ENCODE measurements around the gene PTPRZ1. TPM values are rescaled to one million over a fixed set of nuclear protein-coding genes. Genes with fewer than 3 reads are reported as not detected.
A peak's percentile ranks its signal among the peaks of the same experiment; 100 is the strongest.

Gene PTPRZ1
- total RNA-seq, 6 experiments from 2014 or later: 0.07 to 0.13 TPM; not detected in 4

DNA sequence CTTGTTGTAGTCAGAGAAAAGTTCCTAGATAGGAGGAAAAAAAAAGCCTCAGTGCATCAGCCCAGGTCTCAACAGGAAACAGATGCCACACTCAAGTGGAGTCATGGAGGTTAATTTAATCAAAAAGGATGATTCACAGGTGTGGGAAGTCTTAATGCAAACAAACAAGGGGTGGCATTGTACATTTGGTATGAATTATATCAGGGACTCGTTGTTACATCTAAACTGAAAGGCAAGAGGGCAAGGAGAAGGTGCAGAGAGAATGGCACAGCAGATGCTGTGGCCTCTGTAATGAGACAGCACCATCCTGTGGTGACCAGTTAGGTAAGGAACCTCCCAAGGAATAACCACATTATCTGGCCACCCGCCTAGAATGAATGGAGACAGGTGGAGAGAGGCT lies 133.7 kb downstream of the PTPRZ1 start:
- H3K4me1 Mint-ChIP-seq (ENCODE audit: low read depth): no peaks in the 10 kb centered on the region
- no peak overlapping the region for H3K27ac Mint-ChIP-seq
- H3K9me3 Mint-ChIP-seq: no peaks in the 10 kb centered on the region
- H3K36me3 Mint-ChIP-seq (ENCODE audit: low read depth): no peaks in the 10 kb centered on the region
- no peak for DNase-seq
- TF ChIP-seq, protein P1, sequence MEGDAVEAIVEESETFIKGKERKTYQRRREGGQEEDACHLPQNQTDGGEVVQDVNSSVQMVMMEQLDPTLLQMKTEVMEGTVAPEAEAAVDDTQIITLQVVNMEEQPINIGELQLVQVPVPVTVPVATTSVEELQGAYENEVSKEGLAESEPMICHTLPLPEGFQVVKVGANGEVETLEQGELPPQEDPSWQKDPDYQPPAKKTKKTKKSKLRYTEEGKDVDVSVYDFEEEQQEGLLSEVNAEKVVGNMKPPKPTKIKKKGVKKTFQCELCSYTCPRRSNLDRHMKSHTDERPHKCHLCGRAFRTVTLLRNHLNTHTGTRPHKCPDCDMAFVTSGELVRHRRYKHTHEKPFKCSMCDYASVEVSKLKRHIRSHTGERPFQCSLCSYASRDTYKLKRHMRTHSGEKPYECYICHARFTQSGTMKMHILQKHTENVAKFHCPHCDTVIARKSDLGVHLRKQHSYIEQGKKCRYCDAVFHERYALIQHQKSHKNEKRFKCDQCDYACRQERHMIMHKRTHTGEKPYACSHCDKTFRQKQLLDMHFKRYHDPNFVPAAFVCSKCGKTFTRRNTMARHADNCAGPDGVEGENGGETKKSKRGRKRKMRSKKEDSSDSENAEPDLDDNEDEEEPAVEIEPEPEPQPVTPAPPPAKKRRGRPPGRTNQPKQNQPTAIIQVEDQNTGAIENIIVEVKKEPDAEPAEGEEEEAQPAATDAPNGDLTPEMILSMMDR (IDR thresholded peaks at IDR 0.05): no peak
- peaks cover 2% of the 10 kb centered on the region; the same call in 1 of the 2 replicates for H3K27me3 Mint-ChIP-seq (ENCODE audit: insufficient read depth)
- no peak overlapping the region for H3K4me3 Mint-ChIP-seq

DNA sequence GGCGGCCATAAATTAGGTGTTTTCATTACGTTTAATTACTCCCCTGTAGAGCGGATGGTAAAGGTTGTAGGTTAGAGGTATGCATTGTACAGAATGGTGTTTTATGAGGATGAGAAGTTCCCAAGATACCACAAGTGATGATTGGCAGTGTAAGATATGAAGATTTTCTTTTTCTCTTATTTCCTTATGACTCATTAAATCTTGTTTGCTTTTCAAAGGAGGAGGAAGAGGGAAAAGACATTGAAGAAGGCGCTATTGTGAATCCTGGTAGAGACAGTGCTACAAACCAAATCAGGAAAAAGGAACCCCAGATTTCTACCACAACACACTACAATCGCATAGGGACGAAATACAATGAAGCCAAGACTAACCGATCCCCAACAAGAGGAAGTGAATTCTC lies 137.2 kb downstream of the PTPRZ1 start:
- Mint-ChIP-seq H3K4me1 (ENCODE audit: low read depth) (no peaks in the 10 kb centered on the region), H3K27ac (no peak overlapping the region), H3K27me3 (ENCODE audit: insufficient read depth) (no peaks in the 10 kb centered on the region; the same call in none of the 2 replicates), H3K9me3 (no peaks in the 10 kb centered on the region), H3K36me3 (ENCODE audit: low read depth) (no peaks in the 10 kb centered on the region), H3K4me3 (no peak overlapping the region)
- TF ChIP-seq, protein P1 (IDR thresholded peaks at IDR 0.05): no peak
- no peak for DNase-seq

DNA sequence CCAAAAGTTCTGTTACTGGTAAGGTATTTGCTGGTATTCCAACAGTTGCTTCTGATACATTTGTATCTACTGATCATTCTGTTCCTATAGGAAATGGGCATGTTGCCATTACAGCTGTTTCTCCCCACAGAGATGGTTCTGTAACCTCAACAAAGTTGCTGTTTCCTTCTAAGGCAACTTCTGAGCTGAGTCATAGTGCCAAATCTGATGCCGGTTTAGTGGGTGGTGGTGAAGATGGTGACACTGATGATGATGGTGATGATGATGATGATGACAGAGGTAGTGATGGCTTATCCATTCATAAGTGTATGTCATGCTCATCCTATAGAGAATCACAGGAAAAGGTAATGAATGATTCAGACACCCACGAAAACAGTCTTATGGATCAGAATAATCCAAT lies 140.1 kb downstream of the PTPRZ1 start:
- H3K9me3 Mint-ChIP-seq: no peaks in the 10 kb centered on the region
- no peaks in the 10 kb centered on the region for H3K4me1 Mint-ChIP-seq (ENCODE audit: low read depth)
- TF ChIP-seq, protein P1 (IDR thresholded peaks at IDR 0.05): no peak
- DNase-seq: no peak
- no peaks in the 10 kb centered on the region; the same call in none of the 2 replicates for H3K27me3 Mint-ChIP-seq (ENCODE audit: insufficient read depth)
- no peaks in the 10 kb centered on the region for H3K36me3 Mint-ChIP-seq (ENCODE audit: low read depth)
- no peak overlapping the region for H3K4me3 Mint-ChIP-seq
- H3K27ac Mint-ChIP-seq: no peak overlapping the region

GRCh38 chr7:122013630-122014029 lies 140.7 kb downstream of the PTPRZ1 start:
- no peak overlapping the region for H3K27ac Mint-ChIP-seq
- no peaks in the 10 kb centered on the region for H3K4me1 Mint-ChIP-seq (ENCODE audit: low read depth)
- TF ChIP-seq, protein P1 (IDR thresholded peaks at IDR 0.05): no peak
- H3K9me3 Mint-ChIP-seq: no peaks in the 10 kb centered on the region
- no peak for DNase-seq
- no peaks in the 10 kb centered on the region; the same call in none of the 2 replicates for H3K27me3 Mint-ChIP-seq (ENCODE audit: insufficient read depth)
- no peaks in the 10 kb centered on the region for H3K36me3 Mint-ChIP-seq (ENCODE audit: low read depth)
- no peak overlapping the region for H3K4me3 Mint-ChIP-seq

DNA sequence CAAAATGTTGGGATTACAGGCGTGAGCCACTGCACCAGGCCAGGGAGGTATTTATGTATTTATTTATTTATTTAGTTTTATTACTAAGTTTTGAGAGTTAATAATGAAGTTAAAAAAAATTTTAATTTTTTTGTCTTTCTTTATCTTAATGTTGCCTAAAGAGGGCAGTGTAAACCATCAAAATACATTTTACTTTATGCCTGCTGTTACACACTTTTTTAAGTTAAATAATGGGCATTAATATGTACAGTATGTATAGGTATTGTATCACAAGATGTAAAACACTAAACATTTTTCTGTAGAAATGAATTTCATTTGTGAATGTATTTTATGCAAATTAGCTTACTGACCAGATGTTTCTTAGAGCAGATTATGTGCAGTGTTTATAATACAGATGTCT lies 141.7 kb downstream of the PTPRZ1 start:
- Mint-ChIP-seq H3K27ac (no peak overlapping the region), H3K4me1 (ENCODE audit: low read depth) (no peaks in the 10 kb centered on the region), H3K4me3 (no peak overlapping the region), H3K9me3 (no peaks in the 10 kb centered on the region), H3K36me3 (ENCODE audit: low read depth) (no peaks in the 10 kb centered on the region), H3K27me3 (ENCODE audit: insufficient read depth) (peaks cover 4% of the 10 kb centered on the region)
- no peak for DNase-seq
- TF ChIP-seq, protein P1 (IDR thresholded peaks at IDR 0.05): peak; percentile 69

GRCh38 chr7:122018032-122018431 lies 145.1 kb downstream of the PTPRZ1 start:
- Mint-ChIP-seq H3K9me3 (no peaks in the 10 kb centered on the region), H3K4me1 (ENCODE audit: low read depth) (no peaks in the 10 kb centered on the region)
- DNase-seq: no peak

More at GRCh38 chr7:122018032-122018431, 145.1 kb downstream of the PTPRZ1 start:
- H3K4me3 Mint-ChIP-seq: no peak overlapping the region
- no peaks in the 10 kb centered on the region for H3K36me3 Mint-ChIP-seq (ENCODE audit: low read depth)
- TF ChIP-seq, protein P1 (IDR thresholded peaks at IDR 0.05): no peak
- peaks cover 6% of the 10 kb centered on the region for H3K27me3 Mint-ChIP-seq (ENCODE audit: insufficient read depth)
- H3K27ac Mint-ChIP-seq: no peak overlapping the region

Measured in HFFc6 (cell line).